Globus pallidus (tissue), 1 donor: Measurements from ENCODE around the gene SNX25.
"Not testable (repeated sequence)": the region's sequence is repeated elsewhere in the genome, so short reads cannot be mapped to it uniquely, and the experiment has no call there.

Experiments
- DNase-seq: peaks from one replicate; pipeline ENCODE4 v3.0.0-alpha.2; 2015; ENCODE audit warnings: low spot score

SNX25 gene

DNA sequence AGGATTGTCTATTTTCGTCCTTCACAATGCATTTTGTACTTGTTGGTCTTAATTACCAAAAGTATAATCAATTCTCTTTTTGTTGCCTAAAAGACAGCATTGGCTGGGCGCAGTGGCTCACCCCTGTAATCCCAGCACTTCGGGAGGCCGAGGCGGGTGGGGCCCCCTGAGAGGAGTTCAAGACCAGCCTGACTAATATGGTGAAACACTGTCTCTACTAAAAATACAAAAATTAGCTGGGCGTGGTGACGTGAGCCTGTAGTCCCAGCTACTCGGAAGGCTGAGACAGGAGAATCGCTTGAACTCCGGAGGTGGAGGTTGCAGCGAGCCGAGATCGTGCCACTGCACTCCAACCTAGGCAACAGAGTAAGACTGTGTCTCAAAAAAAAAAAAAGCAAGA lies 4.3 kb upstream of the SNX25 start:
- not testable (repeated sequence) for DNase-seq

DNA sequence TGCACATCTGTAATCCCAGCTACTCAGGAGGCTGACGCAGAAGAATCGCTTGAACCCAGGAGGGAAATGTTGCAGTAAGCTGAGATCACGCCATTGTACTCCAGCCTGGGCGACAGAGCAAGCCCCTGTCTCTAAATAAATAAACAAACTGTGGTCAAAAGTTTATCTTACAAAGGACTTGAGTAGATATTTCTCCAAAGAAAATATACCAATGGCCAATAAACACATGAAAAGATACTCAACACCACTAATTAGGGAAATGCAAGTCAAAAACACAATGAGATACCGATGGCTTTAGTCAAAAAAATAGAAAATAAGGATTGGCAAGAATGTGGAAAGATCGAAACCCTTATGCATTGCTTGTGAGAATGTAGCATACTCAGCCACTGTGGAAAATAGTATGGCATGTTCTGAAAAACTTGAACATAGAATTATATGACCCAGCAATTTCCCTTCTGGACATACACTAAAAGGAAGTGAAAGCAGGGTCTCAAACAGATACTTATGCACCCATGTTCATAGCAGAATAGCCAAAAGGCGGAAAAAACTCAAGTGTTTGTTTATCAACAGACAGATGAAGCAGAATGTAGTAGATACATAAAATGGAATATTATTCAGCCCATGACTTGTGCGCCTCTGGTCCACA lies 3.6 kb upstream of the SNX25 start:
- DNase-seq = no peak

DNA sequence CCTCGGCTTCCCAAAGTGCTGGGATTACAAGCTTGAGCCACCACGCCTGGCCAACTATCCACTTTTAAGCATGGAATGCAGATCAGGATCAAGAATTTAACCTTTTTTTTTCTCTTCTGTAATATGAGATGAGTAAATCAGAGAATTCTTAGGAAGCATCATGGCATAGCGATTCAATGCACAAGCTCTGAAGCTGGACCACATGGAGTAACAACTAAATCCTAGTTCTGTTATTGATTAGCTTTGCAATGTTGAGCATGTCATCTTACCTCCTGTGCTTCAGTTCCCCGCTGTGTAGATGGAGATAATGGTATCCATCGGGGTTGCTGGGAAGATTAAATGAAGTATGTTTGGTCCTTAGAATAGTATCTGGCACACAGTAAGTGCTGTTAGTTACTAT lies 1.9 kb upstream of the SNX25 start:
- no peak for DNase-seq

DNA sequence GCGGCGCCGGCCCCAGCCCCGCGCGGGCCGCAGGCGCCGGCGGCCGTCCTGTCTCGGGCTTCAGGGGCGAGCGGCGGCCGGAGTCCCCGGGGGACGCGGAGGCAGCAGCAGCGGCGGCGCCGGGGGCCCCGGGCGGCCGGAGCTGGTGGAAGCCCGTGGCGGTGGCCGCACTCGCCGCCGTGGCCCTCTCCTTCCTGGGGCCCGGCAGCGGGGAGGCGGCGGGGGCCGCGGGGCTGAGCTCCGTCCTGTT lies 379 bp downstream of the SNX25 start:
- not testable (repeated sequence) for DNase-seq

DNA sequence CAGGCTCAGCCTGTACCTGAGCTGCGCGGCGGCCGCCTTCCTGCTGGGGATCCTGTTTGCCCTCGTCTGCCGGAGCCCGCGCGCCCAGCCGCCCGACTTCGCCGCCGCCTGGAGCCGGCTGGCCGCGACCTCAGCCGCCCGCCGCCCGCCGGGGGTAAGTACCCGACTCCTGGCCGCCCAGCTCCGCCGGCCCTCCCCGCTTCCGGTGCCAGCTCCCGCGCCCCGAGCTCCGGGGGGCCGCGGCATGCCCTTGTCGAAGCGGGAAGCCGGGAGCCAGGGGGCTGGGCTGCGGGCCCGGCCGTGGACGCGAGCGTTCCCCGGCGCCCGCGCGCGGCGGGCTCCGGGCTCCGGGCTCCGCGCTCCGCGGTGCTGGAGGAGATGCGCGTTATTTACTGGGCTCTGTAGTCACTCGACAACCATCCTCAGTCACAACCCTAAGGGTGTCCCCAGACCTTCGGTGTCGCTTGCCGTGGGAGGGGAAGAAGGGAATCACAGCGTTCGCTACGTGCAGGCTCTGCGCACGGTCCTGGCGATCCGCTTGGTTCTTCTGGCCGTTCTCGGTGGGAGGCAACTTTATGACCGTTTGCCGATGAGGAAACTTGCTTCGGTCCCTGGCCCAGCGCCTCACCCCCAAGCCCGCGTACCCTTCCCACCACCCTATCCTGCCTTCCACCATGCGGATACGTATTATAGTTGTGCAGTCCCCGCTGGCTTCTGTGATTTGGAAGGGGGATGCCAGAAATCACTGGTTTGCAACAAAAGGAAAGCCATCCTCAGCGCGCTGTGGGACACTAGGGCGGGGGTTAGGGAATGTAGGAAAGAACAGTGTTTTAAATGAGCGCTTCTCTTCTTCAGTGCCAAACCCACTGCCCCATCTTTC lies 944 bp downstream of the SNX25 start:
- peak; percentile 44 for DNase-seq

DNA sequence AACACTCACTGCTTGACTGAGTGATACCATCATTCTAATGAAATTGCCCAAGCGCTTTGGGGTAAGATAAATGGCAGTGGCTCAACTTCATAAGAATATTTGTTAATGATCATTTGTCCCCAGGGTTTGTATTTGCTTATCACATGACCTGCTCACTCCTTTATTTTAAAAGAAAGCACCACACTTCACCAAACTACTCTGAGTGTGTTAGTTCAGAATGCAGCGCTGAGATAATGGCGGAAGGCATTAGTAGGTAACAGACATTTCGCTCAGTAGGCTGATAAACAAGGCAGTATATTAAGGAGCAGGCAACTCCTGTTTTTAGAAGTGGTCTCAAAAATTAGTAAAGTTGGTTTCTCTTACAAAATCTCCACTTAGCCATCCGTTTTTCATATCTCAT lies 1.6 kb downstream of the SNX25 start:
- no peak for DNase-seq

DNA sequence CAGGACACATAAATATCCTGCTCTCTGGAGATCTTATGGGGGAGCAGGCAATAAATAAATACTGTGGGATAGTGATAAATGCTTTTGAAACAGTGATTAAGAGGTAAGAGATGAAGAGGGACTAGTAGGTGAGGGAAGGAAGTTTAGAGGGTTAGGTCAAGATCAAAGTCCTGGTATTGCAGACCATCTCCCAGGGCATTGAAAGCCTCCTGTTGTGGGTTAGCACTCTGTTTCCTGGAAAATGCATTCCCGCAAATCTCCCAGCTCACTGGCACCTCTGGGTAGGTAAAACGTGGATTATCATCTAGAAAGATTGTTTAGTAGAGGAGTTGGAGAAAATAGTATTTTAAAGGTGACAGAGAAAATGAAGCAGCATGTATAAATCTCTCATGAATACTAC lies 2.2 kb downstream of the SNX25 start:
- no peak for DNase-seq

DNA sequence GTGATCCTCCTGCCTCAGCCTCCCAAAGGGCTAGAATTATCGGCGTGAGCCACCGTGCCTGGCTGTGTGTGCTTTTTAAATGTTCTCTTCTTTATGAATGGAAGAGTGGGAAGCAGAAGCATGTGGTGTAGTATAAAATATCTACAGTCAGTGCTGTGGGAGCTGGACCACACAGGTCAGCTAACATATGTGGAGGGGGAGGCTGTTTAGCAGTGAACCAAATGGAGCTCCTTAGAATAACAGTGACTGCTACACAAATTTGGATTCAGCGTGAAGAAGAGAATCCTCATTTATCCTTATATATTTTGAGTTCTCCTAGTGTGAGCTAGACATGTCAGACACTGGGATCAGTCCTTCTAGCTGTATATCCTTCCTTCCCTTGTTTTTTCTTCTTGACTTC lies 3.2 kb downstream of the SNX25 start:
- DNase-seq = no peak

DNA sequence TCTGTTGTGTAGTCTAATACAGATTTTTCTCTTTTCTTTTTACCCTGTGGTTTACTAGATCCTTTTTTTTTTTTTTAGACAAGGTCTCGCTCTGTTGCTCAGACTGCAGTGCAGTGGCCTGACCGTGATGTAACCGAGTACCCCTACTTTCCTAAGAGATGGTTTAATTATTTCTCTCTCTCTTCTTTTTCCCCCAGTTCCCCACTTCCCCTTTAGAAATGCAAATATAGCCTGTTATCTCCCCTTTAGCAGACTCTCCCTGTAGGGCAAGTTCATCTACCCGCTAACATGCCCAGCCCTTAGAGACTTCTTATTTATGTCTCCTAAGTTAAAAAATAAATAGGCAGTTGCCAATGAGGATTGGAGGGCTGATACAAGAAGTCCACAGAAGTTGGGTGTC lies 4.5 kb downstream of the SNX25 start:
- no peak for DNase-seq

DNA sequence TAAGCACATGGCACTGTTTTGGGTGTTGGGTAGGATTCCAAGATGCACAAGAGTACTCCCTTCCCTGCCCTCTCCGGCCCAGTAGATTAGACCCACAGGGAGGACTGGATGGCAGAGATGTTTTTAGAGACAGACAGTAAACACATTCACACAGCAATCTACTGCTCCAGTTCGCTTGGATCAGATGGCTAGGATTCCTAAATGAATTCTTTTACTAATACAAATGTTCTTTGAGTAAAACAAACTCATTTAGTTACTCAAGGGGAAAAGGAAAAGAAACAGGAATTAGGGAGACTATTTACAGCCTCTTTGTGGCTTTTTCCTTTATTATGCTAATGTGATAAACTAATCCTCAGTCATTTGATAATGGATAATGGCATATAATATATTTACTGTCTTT lies 5.9 kb downstream of the SNX25 start:
- DNase-seq = no peak

DNA sequence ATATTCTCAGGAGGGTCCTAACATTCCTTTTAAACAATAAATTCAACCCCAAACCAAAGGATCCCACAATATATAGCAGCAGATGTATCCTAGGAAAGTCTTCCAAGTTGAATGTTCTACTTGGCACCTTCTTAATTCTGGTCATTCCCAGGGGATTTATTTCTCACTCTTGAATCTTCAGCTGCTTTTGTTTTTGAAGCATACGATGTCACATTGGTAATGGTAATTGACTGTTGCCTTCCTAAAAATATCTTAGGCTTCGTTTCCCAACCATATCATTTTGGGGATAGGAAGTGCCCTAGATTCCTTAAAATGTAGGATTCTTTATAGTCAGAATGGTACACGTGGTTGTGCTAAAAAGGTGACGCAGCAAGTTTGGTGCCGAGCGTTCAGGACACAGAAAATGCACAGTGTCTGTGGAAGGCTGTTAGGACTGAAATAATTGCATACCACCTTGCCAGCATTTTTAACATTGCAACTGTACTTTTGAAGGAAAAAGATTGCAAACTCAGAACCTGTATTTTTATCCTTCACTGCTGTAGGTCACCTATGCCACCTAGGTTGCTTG lies 8.1 kb downstream of the SNX25 start:
- DNase-seq = no peak

DNA sequence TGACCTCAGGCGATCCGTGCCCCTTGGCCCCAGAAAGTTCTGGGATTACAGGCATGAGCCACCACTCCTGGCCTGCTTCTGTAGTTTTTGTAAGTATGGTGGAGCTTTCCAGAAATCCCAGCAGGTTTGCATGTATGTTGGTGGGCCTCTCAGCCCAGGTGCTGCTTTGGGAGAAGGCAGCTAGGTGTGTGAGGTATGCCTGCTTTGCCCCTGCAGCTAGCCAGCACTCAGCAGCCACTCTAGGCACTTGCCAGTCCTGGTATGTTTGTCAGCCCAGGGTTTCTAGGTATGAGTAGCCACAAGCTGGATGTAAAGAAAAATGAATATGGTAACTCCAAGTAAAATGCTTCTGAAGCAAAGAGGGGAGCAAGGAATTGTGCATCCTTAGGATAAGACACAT lies 8.9 kb downstream of the SNX25 start:
- DNase-seq = no peak

DNA sequence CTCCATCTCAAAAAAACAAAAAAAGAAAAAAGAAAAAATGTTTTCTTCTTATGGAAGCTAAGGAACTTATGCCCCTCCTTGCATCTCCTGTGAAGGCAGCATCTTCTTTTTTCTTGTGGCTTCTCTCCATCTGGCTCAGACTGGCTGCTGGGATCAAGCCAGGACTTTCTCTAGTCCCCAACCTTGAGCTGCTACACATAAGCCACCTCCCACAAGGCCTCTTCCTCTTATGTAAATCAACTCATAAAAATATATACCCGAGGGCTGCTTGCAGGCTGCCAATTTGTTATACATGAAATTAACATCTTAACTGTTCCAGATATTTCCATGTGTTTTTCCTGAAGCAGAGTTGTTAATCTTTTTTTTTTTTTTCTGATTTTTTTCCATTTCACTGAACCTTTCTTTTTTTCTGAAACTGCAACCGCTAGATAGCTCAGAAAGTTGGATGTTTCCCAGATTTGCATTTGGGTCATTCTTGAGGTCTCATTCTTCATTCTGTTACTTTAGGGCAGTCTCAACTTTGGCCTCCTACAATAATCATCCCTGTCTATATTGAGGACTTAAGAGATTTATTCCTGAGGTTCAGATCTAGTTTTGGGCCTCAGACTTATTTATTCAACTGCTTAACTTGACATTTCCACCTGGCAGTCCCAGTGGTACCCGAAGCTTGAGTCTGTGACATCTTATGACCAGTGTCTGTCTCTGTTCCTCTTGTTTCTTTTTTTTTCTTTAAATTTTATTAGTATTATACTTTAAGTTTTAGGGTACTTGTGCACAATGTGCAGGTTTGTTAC lies 10.3 kb downstream of the SNX25 start:
- no peak for DNase-seq

DNA sequence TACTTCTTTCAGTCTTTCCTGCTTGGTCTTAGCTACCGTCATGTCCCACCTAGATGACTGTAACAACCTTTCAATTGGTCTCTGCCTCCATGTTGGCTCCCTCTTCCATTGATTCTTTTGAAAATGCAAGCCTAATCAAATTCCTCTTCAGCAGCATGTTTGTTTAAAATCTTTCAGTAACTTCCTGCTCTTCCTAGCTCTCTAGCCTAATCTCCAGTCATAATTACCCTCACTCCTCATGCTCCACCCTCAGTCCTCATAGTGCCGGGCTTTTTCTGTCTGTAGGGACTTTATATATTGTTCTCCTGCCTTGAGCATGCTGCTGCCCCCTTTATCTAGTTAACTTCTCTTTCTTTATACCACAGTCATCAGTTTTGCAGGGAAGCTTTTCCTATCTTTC lies 12.1 kb downstream of the SNX25 start:
- no peak for DNase-seq

DNA sequence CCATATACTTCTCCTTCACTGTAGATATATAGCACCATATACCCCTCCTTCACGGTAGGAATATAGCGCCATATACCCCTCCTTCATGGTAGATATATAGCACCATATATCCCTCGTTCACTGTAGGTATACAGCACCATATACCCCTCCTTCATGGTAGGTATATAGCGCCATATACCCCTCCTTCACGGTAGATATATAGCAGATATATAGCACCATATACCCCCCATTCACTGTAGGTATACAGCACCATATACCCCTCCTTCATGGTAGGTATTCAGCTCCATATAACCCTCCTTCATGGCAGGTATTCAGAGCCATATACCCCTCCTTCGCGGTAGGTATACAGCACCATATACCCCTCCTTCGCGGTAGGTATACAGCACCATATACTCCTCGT lies 12.5 kb downstream of the SNX25 start:
- DNase-seq = no peak

DNA sequence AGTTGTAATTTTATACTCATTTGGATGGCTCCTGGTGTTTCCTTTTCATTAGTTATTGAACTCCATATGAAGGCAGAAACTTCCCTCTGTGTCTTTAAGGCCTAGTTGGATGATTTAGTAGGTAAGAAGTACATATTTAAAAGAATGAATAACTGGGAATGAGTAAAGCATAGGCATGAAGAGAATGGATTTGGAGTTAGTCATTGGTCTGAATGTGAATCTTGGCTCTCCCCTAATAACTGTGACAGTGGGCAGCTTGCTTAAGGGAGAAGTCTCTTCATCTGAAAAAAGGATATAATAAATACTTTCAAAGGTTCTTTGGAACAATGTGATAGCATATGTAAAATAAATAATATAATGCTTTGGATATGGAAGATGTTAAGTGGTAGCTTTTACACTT lies 13.2 kb downstream of the SNX25 start:
- no peak for DNase-seq

DNA sequence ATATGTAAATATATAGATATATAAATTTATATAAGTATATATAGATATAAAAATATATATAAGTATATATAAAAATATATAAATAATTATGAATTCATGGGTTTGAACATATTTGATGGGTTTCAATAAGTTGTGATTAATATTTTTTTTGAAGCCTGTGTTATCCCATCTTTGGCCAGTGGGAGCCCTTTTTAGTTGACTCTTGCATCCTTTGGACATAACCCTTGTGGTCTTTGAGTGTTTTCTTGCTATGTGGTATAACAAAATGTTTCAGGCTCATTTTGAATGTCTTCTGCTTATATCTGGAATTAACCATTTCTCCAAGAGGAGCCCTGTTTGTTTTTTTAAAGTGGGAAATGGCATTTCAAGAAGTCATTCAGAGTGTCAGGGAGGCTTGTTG lies 15.2 kb downstream of the SNX25 start:
- DNase-seq = no peak

DNA sequence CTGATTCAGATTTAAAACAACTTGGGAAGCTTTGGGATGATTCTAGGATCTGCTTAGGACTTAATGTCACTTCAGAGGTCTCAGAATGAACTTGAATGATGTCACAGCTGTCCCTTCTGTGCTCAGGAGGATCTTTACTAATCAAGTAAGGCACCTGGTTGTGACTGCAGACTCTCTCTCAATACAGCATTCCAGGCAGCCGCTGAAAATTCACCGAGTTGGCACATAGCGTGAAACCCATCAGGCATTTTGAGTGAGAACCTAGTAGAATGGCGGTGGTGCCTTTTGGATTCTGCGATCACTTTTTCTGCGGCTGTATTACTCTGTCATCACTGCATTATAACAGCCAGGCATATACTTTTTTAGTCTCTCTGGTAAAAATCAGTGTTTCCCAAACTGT lies 16.5 kb downstream of the SNX25 start:
- DNase-seq = no peak

DNA sequence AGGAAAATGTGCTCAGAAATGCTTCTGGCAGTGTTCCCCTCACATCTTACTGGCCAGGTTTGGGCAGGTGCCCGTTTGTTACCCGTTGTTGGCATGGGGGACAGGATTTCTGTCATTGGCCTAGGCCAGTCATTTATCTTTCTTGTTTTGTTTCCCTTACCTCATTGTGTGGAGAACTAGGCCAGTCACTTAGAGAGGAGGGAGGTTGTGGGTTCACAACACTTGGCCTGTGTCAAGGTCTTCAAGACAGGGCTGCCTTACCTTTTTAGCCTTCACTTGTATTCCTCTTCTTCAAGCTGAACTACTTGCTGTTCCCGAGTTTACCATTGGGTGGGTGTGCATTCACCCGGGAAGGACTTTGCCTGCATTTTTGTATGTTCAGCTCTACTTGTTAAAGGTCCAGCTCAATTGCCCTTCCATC lies 17.7 kb downstream of the SNX25 start:
- no peak for DNase-seq

DNA sequence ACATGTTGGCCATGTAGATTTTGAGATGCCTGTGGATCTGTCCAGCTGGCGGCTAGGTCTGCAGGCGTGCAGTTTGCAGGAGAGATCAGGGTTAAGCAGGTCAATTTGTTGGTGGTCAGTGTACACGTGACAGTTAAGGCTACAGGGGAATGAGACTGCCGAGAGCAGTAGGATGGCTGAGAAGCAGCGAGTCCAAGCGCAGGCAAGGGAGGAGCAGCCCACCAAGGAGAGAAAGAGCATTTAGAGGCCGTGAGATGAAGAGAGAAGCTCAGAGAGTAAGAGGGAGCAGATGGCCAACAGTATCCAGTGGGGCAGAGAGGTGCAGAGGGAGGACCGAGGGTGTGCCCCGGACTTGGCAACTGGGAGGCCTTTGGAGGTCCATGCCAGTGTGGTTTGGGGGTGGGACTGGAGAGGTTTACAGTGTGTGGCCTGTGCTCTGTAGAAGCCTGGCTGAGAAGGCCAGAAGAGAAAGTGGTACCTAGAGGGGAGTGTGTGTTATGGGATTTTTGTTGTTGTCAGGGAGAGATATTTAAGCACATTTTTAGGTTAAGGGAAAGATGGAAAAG lies 18.4 kb downstream of the SNX25 start:
- no peak for DNase-seq

DNA sequence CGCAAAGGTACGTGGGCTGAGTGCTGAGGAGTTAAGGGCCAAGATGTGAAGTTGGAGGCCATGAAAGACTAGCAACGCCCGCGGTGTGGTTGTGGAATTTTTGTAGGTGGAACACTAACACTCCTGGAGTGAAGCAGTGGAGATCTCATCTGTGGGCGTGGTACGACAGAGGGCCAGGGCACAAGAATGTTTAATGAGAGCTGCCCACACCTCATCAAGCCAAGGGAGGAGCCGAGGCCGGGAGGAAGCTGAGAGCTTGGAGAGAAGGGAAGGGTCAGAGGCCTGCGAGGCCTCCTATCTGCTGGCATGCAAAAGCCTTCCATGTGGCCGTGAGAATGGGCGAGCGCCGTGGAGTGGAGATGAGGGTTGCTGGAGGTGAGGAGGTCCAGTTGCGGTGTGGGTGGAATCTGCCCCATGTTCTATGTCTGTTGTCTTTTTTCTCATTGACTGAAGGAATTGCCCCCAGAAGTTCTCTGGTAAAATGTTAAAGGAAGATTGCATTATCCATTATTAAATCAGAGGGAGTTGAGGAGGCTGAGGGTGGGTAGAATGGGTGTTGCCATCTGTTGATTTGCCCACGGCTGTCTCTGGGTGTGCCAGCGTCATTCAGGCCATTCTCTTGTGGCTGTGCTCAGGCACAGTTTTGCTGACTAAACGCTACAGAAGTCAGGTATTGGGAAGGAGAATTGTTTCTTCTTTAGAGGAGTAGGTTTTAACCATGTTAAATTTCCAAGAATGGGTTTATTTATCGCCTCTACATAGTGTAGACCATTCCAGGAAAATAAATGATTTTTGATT lies 19.8 kb downstream of the SNX25 start:
- no peak for DNase-seq

DNA sequence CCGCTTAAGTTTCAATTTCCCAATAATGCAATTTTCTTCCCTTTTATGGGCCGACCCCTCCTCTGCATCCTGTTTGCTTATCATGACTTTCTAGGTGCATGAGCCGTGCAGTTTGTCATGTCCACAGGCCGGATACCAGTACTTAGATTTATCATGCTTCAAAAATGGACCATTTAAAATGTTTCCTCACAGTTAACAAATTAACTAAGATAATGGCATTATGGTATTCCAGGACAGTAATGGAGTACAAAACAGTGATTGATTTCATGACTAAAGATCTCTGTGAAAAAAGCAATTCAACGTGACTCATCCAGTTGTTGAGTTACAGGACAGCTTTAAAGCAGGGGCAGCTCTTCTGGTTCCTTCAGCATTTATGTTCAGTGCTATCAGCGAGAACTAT lies 23.0 kb downstream of the SNX25 start:
- DNase-seq = no peak
